ENCODE data around the gene TRIM33.

DNA sequence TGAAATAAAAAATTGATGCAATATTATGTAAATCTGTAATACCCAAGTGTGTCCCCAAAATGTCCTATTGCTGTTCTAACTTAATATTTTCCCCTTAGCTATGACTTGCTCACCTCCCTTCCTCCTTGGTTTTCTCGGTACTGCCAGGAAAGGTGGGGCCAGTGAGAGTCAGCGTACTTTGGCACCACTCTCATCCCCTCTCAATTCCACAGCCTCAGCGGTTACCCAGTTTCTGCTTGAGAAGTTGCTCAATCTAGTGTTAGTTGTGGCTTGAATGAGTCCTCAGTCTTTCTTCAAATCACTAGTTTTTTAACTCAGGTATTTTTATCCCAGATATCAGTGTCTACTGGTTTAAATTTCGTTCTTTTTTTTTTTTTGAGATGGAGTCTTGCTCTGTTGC lies 38.1 kb upstream of the TRIM33 start:
- TF ChIP-seq, protein P1, sequence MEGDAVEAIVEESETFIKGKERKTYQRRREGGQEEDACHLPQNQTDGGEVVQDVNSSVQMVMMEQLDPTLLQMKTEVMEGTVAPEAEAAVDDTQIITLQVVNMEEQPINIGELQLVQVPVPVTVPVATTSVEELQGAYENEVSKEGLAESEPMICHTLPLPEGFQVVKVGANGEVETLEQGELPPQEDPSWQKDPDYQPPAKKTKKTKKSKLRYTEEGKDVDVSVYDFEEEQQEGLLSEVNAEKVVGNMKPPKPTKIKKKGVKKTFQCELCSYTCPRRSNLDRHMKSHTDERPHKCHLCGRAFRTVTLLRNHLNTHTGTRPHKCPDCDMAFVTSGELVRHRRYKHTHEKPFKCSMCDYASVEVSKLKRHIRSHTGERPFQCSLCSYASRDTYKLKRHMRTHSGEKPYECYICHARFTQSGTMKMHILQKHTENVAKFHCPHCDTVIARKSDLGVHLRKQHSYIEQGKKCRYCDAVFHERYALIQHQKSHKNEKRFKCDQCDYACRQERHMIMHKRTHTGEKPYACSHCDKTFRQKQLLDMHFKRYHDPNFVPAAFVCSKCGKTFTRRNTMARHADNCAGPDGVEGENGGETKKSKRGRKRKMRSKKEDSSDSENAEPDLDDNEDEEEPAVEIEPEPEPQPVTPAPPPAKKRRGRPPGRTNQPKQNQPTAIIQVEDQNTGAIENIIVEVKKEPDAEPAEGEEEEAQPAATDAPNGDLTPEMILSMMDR (conservative IDR thresholded peaks at IDR 0.05), result no peak
- no peak for TF ChIP-seq EZH2 (IDR thresholded peaks at IDR 0.05; ENCODE audit: low read depth)

All from PC-9 (cell line).